Liver (tissue), 9 donors: ENCODE results near the gene CMTM8. TPM values are rescaled to one million over a fixed set of nuclear protein-coding genes. Genes with fewer than 3 reads are reported as not detected.

Experiments
- DNase-seq: peaks from one replicate; pipeline ENCODE4 v3.0.0-alpha.2; 2017; ENCODE audit warnings: low spot score
- H3K27ac ChIP-seq, 2 donors: one replicate each; pipeline ENCODE4 v1.7.0; 2013; ENCODE audit warnings: inconsistent platforms in 2 of 2, low read length in 2 of 2, control low read depth in 1 of 2, low read depth in 1 of 2, mild to moderate bottlenecking in 1 of 2
- H3K27me3 ChIP-seq, 4 donors: one replicate each; pipeline versions ENCODE4 v1.6.1 to v1.7.0; 2013; ENCODE audit warnings: low read length in 3 of 4, inconsistent platforms in 1 of 4, mild to moderate bottlenecking in 1 of 4, moderate library complexity in 1 of 4; ENCODE audit not compliant: control insufficient read depth in 4 of 4, insufficient read depth in 4 of 4
- H3K36me3 ChIP-seq, 4 donors: one replicate each; pipeline versions ENCODE4 v1.6.1 to v1.7.0; 2013; ENCODE audit warnings: low read length in 3 of 4, mild to moderate bottlenecking in 3 of 4, low read depth in 1 of 4, moderate library complexity in 1 of 4; ENCODE audit not compliant: control insufficient read depth in 4 of 4, insufficient read depth in 3 of 4
- H3K4me1 ChIP-seq, 4 donors: one replicate each; pipeline versions ENCODE4 v1.6.1 to v1.7.0; 2013; ENCODE audit warnings: low read length in 3 of 4, mild to moderate bottlenecking in 3 of 4, moderate library complexity in 1 of 4; ENCODE audit not compliant: control insufficient read depth in 4 of 4, insufficient read depth in 4 of 4
- H3K4me3 ChIP-seq, 3 donors: one replicate each; pipeline versions ENCODE4 v1.6.1 to v1.7.0; 2013; ENCODE audit warnings: low read length in 3 of 3, control low read depth in 1 of 3, low read depth in 1 of 3, mild to moderate bottlenecking in 1 of 3
- H3K9ac ChIP-seq, 2 donors: one replicate each; pipeline ENCODE4 v1.7.0; 2013; ENCODE audit warnings: low read length in 2 of 2, mild to moderate bottlenecking in 2 of 2, moderate library complexity in 2 of 2, control low read depth in 1 of 2, low read depth in 1 of 2
- H3K9me3 ChIP-seq, 4 donors: one replicate each; pipeline versions ENCODE4 v1.6.1 to v1.7.0; 2013; ENCODE audit warnings: low read length in 3 of 4; ENCODE audit not compliant: control insufficient read depth in 4 of 4
- EGR1 ChIP-seq, 2 donors: IDR thresholded peaks; 2 replicates each; pipeline ENCODE4 v1.6.1; 2016 to 2018; ENCODE audit warnings: antibody characterized with exemption in 2 of 2, low read depth in 2 of 2
- FOXA1 ChIP-seq: IDR thresholded peaks from 2 replicates; pipeline ENCODE4 v1.6.1; 2016; ENCODE audit warnings: antibody characterized with exemption
- FOXA2 ChIP-seq: IDR thresholded peaks from 2 replicates; pipeline ENCODE4 v1.6.1; 2016; ENCODE audit warnings: antibody characterized with exemption
- GABPA ChIP-seq, 2 donors: IDR thresholded peaks in 1 of 2; conservative IDR thresholded peaks in 1 of 2; 2 replicates each; pipeline ENCODE4 v1.6.1; 2016; ENCODE audit warnings: antibody characterized with exemption in 2 of 2, mild to moderate bottlenecking in 1 of 2, moderate library complexity in 1 of 2
- HNF4A ChIP-seq, 2 donors: conservative IDR thresholded peaks; 2 replicates each; pipeline ENCODE4 v1.6.1; 2016; ENCODE audit warnings: antibody characterized with exemption in 2 of 2, mild to moderate bottlenecking in 2 of 2
- HNF4G ChIP-seq: IDR thresholded peaks from 2 replicates; pipeline ENCODE4 v1.6.1; 2016; ENCODE audit warnings: antibody characterized with exemption
- JUND ChIP-seq, 2 donors: IDR thresholded peaks; 2 replicates each; pipeline ENCODE4 v1.6.1; 2016; ENCODE audit warnings: antibody characterized with exemption in 2 of 2
- RAD21 ChIP-seq, 2 donors: IDR thresholded peaks; 2 replicates each; pipeline ENCODE4 v1.6.1; 2016; ENCODE audit warnings: antibody characterized with exemption in 2 of 2, mild to moderate bottlenecking in 2 of 2
- RXRA ChIP-seq, 2 donors: IDR thresholded peaks; 2 replicates each; pipeline ENCODE4 v1.6.1; 2017 to 2018; ENCODE audit warnings: antibody characterized with exemption in 2 of 2, mild to moderate bottlenecking in 1 of 2
- WGBS: extraction: QIAGEN DNeasy Blood & Tissue Kit; methylation state at CpG from one replicate; pipeline ENCODE4 v1.1.7; 2013; 5-methylcytosine and 5-hydroxymethylcytosine counted together
- polyA plus RNA-seq, 2 donors: library from polyadenylated mRNA; stranded (reverse) in 1 of 2; unstranded in 1 of 2; fragments of 200-250 nt in 1 of 2; fragments of >200 nt in 1 of 2; fragmentation: Nextera tagmentation in 1 of 2; extraction: Ambion mirVana in 1 of 2; gene quantifications; one replicate each; pipeline versions ENCODE4 v1.2.1 to v1.2.3, GENCODE V29; 2013 to 2015
- total RNA-seq, 2 donors: library from RNA; depleted of rRNA; stranded (reverse); fragments of >200 nt; gene quantifications; one replicate each; pipeline ENCODE4 v1.2.3, GENCODE V29; 2014
- TF ChIP-seq, protein P1 (sequence below): IDR thresholded peaks from 2 replicates; pipeline ENCODE4 v1.6.1; 2016; ENCODE audit warnings: antibody characterized with exemption
- TF ChIP-seq, protein P2 (sequence below): IDR thresholded peaks from 2 replicates; pipeline ENCODE4 v1.6.1; 2016; ENCODE audit warnings: antibody characterized with exemption, mild to moderate bottlenecking
- donor health status: healthy.
- donor health status: healthy.
- donor health status: healthy.
- donor health status: healthy.
- donor health status: healthy.

The CMTM8 gene
- total and polyA plus RNA-seq, 4 donors: 4.3 to 44.6 (median 12.5) TPM

DNA sequence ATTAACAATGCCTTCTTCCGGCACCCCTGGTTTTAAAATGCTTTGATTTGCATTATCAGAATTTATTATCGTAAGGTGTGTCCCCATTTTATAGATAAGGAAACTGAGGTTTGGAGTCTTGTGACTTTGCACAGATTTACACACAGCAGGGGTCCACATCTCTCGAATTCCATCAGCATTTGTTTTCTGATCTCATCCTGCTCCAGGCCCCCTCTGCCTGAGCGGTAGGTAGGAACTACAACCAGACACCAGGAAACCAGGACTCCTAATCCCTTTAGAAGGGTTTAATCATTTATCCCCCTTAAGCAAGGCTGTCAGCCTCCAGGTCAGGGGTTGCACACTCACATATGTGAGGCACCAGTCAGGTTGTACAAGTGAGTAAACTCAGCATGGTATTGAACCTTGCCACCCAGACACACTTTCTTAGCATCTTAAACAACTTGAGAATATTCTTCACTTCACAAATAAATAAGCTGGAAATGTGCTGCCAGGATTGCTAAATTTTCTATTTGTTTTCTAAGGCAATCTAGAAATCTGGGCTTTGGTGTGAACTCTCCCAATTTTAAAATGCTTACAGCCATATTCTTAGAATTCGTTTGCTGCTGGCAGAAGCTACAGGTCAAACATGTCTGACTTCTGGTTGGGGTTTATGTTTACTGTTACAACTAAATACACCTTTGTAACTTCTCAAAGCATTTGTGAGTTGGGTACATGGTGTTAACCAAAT, 121.4 kb downstream of the CMTM8 start:
- no peaks in the 10 kb centered on the region for H3K27me3 ChIP-seq
- H3K36me3 ChIP-seq: peaks cover 0 to 8% (median under 1%) of the 10 kb centered on the region in 4 donors
- H3K27ac ChIP-seq: no peak overlapping the region
- DNase-seq: no peak
- 78% methylated on average over 5 of the region's 5 CpGs for WGBS
- H3K4me1 ChIP-seq: peaks cover 0 to 3% (median 1%) of the 10 kb centered on the region in 4 donors
- H3K9me3 ChIP-seq: no peaks in the 10 kb centered on the region
- TF ChIP-seq JUND (IDR thresholded peaks at IDR 0.05): no peak
- TF ChIP-seq EGR1 (IDR thresholded peaks at IDR 0.05; ENCODE audit: low read depth in 2 of 2): no peak
- TF ChIP-seq, protein P1, sequence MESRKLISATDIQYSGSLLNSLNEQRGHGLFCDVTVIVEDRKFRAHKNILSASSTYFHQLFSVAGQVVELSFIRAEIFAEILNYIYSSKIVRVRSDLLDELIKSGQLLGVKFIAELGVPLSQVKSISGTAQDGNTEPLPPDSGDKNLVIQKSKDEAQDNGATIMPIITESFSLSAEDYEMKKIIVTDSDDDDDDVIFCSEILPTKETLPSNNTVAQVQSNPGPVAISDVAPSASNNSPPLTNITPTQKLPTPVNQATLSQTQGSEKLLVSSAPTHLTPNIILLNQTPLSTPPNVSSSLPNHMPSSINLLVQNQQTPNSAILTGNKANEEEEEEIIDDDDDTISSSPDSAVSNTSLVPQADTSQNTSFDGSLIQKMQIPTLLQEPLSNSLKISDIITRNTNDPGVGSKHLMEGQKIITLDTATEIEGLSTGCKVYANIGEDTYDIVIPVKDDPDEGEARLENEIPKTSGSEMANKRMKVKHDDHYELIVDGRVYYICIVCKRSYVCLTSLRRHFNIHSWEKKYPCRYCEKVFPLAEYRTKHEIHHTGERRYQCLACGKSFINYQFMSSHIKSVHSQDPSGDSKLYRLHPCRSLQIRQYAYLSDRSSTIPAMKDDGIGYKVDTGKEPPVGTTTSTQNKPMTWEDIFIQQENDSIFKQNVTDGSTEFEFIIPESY: no peak
- TF ChIP-seq FOXA1: no peak
- no peak overlapping the region for H3K9ac ChIP-seq
- no peak overlapping the region for H3K4me3 ChIP-seq

DNA sequence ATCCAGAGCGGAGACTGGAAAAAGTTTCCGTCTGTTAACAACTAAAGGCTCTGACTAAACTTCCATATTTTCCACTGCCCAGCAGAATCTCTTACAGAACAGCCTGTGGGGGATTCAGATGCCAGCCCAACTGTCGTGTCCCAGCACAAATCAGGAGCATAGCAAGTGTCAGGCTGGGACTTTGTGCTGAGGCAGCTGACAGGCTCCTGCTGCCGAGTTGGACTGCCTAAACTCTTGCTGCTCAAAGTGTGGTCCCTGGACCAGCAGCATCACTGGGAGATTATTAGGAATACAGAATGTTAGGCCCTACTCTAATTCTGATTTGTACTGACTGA, 122.0 kb downstream of the CMTM8 start:
- Histone ChIP-seq H3K27ac (no peak overlapping the region), H3K9me3 (no peaks in the 10 kb centered on the region), H3K4me1 (peaks cover 0 to 3% (median 1%) of the 10 kb centered on the region in 4 donors), H3K36me3 (peaks cover 0 to 8% (median under 1%) of the 10 kb centered on the region in 4 donors), H3K4me3 (no peak overlapping the region), H3K27me3 (no peaks in the 10 kb centered on the region), H3K9ac (no peak overlapping the region)
- no peak for DNase-seq
- WGBS: 74% methylated on average over 4 of the region's 4 CpGs
- TF ChIP-seq GABPA (IDR thresholded peaks at IDR 0.05 in 1 of 2, conservative IDR thresholded peaks at IDR 0.05 in 1 of 2) (no peak), RXRA (IDR thresholded peaks at IDR 0.05) (no peak), FOXA2 (no peak), EGR1 (IDR thresholded peaks at IDR 0.05; ENCODE audit: low read depth in 2 of 2) (no peak), RAD21 (IDR thresholded peaks at IDR 0.05) (no peak), HNF4G (no peak), FOXA1 (no peak), HNF4A (conservative IDR thresholded peaks at IDR 0.05) (no peak)
- TF ChIP-seq, protein P2, sequence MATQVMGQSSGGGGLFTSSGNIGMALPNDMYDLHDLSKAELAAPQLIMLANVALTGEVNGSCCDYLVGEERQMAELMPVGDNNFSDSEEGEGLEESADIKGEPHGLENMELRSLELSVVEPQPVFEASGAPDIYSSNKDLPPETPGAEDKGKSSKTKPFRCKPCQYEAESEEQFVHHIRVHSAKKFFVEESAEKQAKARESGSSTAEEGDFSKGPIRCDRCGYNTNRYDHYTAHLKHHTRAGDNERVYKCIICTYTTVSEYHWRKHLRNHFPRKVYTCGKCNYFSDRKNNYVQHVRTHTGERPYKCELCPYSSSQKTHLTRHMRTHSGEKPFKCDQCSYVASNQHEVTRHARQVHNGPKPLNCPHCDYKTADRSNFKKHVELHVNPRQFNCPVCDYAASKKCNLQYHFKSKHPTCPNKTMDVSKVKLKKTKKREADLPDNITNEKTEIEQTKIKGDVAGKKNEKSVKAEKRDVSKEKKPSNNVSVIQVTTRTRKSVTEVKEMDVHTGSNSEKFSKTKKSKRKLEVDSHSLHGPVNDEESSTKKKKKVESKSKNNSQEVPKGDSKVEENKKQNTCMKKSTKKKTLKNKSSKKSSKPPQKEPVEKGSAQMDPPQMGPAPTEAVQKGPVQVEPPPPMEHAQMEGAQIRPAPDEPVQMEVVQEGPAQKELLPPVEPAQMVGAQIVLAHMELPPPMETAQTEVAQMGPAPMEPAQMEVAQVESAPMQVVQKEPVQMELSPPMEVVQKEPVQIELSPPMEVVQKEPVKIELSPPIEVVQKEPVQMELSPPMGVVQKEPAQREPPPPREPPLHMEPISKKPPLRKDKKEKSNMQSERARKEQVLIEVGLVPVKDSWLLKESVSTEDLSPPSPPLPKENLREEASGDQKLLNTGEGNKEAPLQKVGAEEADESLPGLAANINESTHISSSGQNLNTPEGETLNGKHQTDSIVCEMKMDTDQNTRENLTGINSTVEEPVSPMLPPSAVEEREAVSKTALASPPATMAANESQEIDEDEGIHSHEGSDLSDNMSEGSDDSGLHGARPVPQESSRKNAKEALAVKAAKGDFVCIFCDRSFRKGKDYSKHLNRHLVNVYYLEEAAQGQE: no peak
- TF ChIP-seq, protein P1: no peak
